Keratinocyte (primary cell): ENCODE measurements around the gene ZBTB20.

Source experiments
- EZH2 ChIP-seq: IDR thresholded peaks from one replicate; pipeline ENCODE4 v1.6.1; 2012; ENCODE audit warnings: inconsistent platforms, mild to moderate bottlenecking, low read length, moderate library complexity
- TF ChIP-seq, protein P1 (sequence below), 3 experiments: IDR thresholded peaks in 1 of 3; conservative IDR thresholded peaks in 1 of 3; optimal IDR thresholded peaks in 1 of 3; 2 replicates in 2 of 3; 3 replicates in 1 of 3; pipeline versions ENCODE3 to v1.5.1; 2011; ENCODE audit warnings: low read length in 3 of 3, mild to moderate bottlenecking in 3 of 3, moderate library complexity in 2 of 3, control low read depth in 1 of 3, inconsistent platforms in 1 of 3; ENCODE audit not compliant: insufficient read depth in 2 of 3; ENCODE audit errors: extremely low read depth in 1 of 3

DNA sequence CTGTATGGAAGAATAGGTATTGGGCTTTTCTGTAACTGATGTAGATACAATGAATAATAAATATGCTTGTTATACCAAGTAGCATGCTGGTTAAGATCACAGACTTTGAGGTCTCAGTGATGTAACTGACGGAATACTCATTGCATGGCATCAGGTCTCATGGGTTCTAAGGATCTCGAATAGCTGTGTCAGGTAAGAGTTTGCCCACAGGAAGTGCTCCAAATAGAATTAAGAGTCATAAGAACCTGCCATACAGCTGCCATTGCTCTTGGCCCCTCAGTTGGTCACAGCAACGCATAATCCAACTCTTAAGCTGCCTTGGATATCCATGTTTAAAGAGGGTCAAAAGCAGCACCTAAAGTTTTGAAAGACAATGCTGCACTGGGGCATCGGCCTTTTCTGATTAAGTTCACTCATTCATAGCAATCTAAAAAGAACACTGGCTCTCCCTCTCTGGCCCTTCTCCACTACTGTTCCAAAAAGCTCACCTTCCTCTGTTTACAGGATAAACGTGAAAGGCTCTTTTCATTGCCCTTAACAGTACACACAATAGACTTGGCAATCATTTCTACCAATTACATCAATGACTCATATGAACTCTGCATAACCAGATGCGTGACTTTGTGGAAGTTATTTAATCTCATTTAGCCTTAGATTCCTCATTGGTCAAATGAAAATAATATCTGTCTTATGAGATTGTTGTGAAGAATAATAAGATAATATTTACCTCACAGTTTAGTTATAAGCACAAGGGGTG, 74.6 kb downstream of the ZBTB20 start:
- TF ChIP-seq, protein P1, sequence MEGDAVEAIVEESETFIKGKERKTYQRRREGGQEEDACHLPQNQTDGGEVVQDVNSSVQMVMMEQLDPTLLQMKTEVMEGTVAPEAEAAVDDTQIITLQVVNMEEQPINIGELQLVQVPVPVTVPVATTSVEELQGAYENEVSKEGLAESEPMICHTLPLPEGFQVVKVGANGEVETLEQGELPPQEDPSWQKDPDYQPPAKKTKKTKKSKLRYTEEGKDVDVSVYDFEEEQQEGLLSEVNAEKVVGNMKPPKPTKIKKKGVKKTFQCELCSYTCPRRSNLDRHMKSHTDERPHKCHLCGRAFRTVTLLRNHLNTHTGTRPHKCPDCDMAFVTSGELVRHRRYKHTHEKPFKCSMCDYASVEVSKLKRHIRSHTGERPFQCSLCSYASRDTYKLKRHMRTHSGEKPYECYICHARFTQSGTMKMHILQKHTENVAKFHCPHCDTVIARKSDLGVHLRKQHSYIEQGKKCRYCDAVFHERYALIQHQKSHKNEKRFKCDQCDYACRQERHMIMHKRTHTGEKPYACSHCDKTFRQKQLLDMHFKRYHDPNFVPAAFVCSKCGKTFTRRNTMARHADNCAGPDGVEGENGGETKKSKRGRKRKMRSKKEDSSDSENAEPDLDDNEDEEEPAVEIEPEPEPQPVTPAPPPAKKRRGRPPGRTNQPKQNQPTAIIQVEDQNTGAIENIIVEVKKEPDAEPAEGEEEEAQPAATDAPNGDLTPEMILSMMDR (optimal IDR thresholded peaks at IDR 0.05 in 1 of 3, IDR thresholded peaks at IDR 0.05 in 1 of 3, conservative IDR thresholded peaks at IDR 0.05 in 1 of 3; ENCODE audit: extremely low read depth in 1 of 3, insufficient read depth in 2 of 3, low read length in 3 of 3): no peak
- no peak for TF ChIP-seq EZH2
